Osteocyte (in vitro differentiated cells): ENCODE measurements around the gene TBXA2R. TPM values are rescaled to one million over a fixed set of nuclear protein-coding genes. Genes with fewer than 3 reads are reported as not detected.

Source experiments
- DNase-seq: peaks from one replicate; pipeline ENCODE4 v3.0.0; 2021; ENCODE audit warnings: mixed read lengths; ENCODE audit not compliant: unreplicated experiment; ENCODE audit errors: extremely low spot score
- H3K27ac Mint-ChIP-seq: one replicate; pipeline ENCODE4 v1.8.0; 2021; ENCODE audit warnings: mild to moderate bottlenecking, mixed read lengths; ENCODE audit not compliant: unreplicated experiment
- H3K27me3 Mint-ChIP-seq: one replicate; pipeline ENCODE4 v1.8.0; 2021; ENCODE audit warnings: mixed read lengths; ENCODE audit not compliant: unreplicated experiment
- H3K36me3 Mint-ChIP-seq: one replicate; pipeline ENCODE4 v1.8.0; 2021; ENCODE audit warnings: mixed read lengths; ENCODE audit not compliant: unreplicated experiment
- H3K4me1 Mint-ChIP-seq: one replicate; pipeline ENCODE4 v1.8.0; 2021; ENCODE audit warnings: mixed read lengths; ENCODE audit not compliant: unreplicated experiment
- H3K4me3 Mint-ChIP-seq: one replicate; pipeline ENCODE4 v1.8.0; 2021; ENCODE audit warnings: mild to moderate bottlenecking, moderate library complexity, mixed read lengths; ENCODE audit not compliant: unreplicated experiment
- H3K9me3 Mint-ChIP-seq: one replicate; pipeline ENCODE4 v1.8.0; 2021; ENCODE audit warnings: mixed read lengths; ENCODE audit not compliant: unreplicated experiment
- CTCF ChIP-seq: fragments of 200-600 bp; sonication (generic); IDR thresholded peaks from 2 replicates; pipeline ENCODE4 v1.5.0; 2021; ENCODE audit warnings: antibody characterized with exemption, mild to moderate bottlenecking, moderate library complexity
- total RNA-seq: library from RNA; stranded (reverse); gene quantifications from 2 replicates; pipeline ENCODE4 v1.2.1, GENCODE V29; 2021

TBXA2R gene
- total RNA-seq, 1 donor from 2014 or later, result 0.30 TPM

GRCh38 chr19:3575949-3576673 lies 30.6 kb downstream of the TBXA2R start:
- no peak overlapping the region for H3K4me3 Mint-ChIP-seq
- H3K9me3 Mint-ChIP-seq, result no peaks in the 10 kb centered on the region

GRCh38 chr19:3575260-3575741 lies 31.4 kb downstream of the TBXA2R start:
- Mint-ChIP-seq H3K9me3 (no peaks in the 10 kb centered on the region), H3K27me3 (no peaks in the 10 kb centered on the region), H3K4me3 (peak overlapping the region; percentile 20), H3K4me1 (peaks cover 26% of the 10 kb centered on the region), H3K36me3 (peaks cover 11% of the 10 kb centered on the region), H3K27ac (no peak overlapping the region)
- no peak for DNase-seq
- TF ChIP-seq CTCF, result peak; percentile 47

More at GRCh38 chr19:3575949-3576673, 30.6 kb downstream of the TBXA2R start:
- Mint-ChIP-seq H3K36me3 (peaks cover 11% of the 10 kb centered on the region), H3K4me1 (peaks cover 34% of the 10 kb centered on the region), H3K27me3 (no peaks in the 10 kb centered on the region), H3K27ac (no peak overlapping the region)
- DNase-seq, result no peak
- no peak for TF ChIP-seq CTCF

- H3K27ac Mint-ChIP-seq, result peak overlapping the region; percentile 27
- peak; percentile 97 for DNase-seq
- H3K9me3 Mint-ChIP-seq, result no peaks in the 10 kb centered on the region
- H3K4me3 Mint-ChIP-seq, result peak overlapping the region; percentile 78
- peaks cover 10% of the 10 kb centered on the region for H3K36me3 Mint-ChIP-seq
- H3K4me1 Mint-ChIP-seq, result peaks cover 16% of the 10 kb centered on the region
- no peaks in the 10 kb centered on the region for H3K27me3 Mint-ChIP-seq
- TF ChIP-seq CTCF, result no peak
Observed at GRCh38 chr19:3573858-3574637, 32.6 kb downstream of the TBXA2R start.

- Mint-ChIP-seq H3K36me3 (peaks cover 9% of the 10 kb centered on the region), H3K27ac (peak overlapping the region; percentile 27), H3K9me3 (no peaks in the 10 kb centered on the region), H3K4me1 (peaks cover 15% of the 10 kb centered on the region), H3K4me3 (peak overlapping the region; percentile 78), H3K27me3 (no peaks in the 10 kb centered on the region)
- TF ChIP-seq CTCF, result no peak
- no peak for DNase-seq
Observed at GRCh38 chr19:3573162-3573857, 33.4 kb downstream of the TBXA2R start.
